Esophagus muscularis mucosa (tissue), 3 donors: ENCODE data around the gene CAPS.

ENCODE experiments used
- CTCF ChIP-seq, 3 experiments: fragments of 200-600 bp in 2 of 3; fragments of 450-650 bp in 1 of 3; sonication (generic) in 2 of 3; IDR thresholded peaks; one replicate each; pipeline ENCODE4 v1.5.1; 2017 to 2019; ENCODE audit warnings: antibody characterized with exemption in 3 of 3, mild to moderate bottlenecking in 2 of 3, moderate library complexity in 1 of 3
- POLR2AphosphoS5 ChIP-seq, 2 donors: sonication (generic); formaldehyde crosslinking; IDR thresholded peaks; one replicate each; pipeline ENCODE4 v1.6.1; 2017; ENCODE audit warnings: antibody characterized with exemption in 2 of 2

- TF ChIP-seq CTCF (IDR thresholded peaks at IDR 0.05) (no peak), POLR2AphosphoS5 (IDR thresholded peaks at IDR 0.05) (no peak)
Measured at GRCh38 chr19:5865772-5866171, 48.3 kb upstream of the CAPS start.
